ENCODE measurements around the gene CELA3A. TPM values are rescaled to one million over a fixed set of nuclear protein-coding genes. Genes with fewer than 3 reads are reported as not detected.
"Not testable (repeated sequence)": the region's sequence is repeated elsewhere in the genome, so short reads cannot be mapped to it uniquely, and the experiment has no call there.

The CELA3A gene
- total and polyA plus RNA-seq, 4 experiments from 2014 or later: not detected

GRCh38 chr1:21983539-21983938, 17.9 kb upstream of the CELA3A start:
- DNase-seq; H3K4me1 ChIP-seq (ENCODE audit: insufficient read depth, low read length); CTCF ChIA-PET (ENCODE audit: partially characterized antibody); H3K9me3 ChIP-seq (ENCODE audit: control insufficient read depth in 1 of 2, low read length in 2 of 2); H3K27me3 Mint-ChIP-seq; H3K27ac ChIP-seq (ENCODE audit: low read depth, low read length); H3K36me3 ChIP-seq (ENCODE audit: insufficient read depth, low read length); H3K27me3 ChIP-seq (ENCODE audit: insufficient read depth, low read length); H3K4me1 Mint-ChIP-seq; H3K4me3 ChIP-seq (ENCODE audit: low read length in 2 of 2); intact Hi-C loops (cut with micrococcal nuclease); H3K4me3 Mint-ChIP-seq; H3K36me3 Mint-ChIP-seq; H3K9me3 Mint-ChIP-seq; POLR2A ChIA-PET (ENCODE audit: partially characterized antibody): not testable (repeated sequence)
- H3K27ac Mint-ChIP-seq: peak overlapping the region in 1 of 7 donors; percentile 72

DNA sequence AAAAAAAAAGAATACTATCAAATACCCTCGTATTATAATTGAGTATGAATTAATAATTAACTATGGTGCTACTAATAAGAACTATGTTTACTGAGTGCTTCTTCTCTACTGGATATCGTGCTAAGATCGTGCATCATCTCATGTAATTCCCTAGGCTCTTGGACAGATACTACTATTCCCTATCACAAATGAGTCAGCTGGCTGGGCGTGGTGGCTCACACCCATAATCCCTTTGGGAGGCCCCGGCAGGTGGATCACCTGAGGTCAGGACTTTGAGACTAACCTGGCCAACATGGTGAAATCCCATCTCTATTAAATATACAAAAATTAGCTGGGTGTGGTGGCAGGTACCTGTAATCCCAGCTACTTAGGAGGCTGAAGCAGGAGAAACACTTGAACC, 15.6 kb upstream of the CELA3A start:
- H3K27me3 ChIP-seq (ENCODE audit: insufficient read depth, low read length); H3K9me3 Mint-ChIP-seq; intact Hi-C loops (cut with micrococcal nuclease); DNase-seq; H3K27me3 Mint-ChIP-seq; H3K27ac Mint-ChIP-seq; H3K27ac ChIP-seq (ENCODE audit: low read depth, low read length); H3K4me3 Mint-ChIP-seq; H3K4me1 Mint-ChIP-seq; H3K4me3 ChIP-seq (ENCODE audit: low read length in 2 of 2); H3K36me3 Mint-ChIP-seq; H3K4me1 ChIP-seq (ENCODE audit: insufficient read depth, low read length); H3K9me3 ChIP-seq (ENCODE audit: control insufficient read depth in 1 of 2, low read length in 2 of 2); H3K36me3 ChIP-seq (ENCODE audit: insufficient read depth, low read length); CTCF ChIA-PET (ENCODE audit: partially characterized antibody); POLR2A ChIA-PET (ENCODE audit: partially characterized antibody): not testable (repeated sequence)

- H3K4me1 ChIP-seq (ENCODE audit: insufficient read depth, low read length); H3K4me3 Mint-ChIP-seq; H3K36me3 Mint-ChIP-seq; DNase-seq; H3K4me1 Mint-ChIP-seq; H3K9me3 Mint-ChIP-seq; H3K9me3 ChIP-seq (ENCODE audit: control insufficient read depth in 1 of 2, low read length in 2 of 2); H3K27me3 ChIP-seq (ENCODE audit: insufficient read depth, low read length); H3K4me3 ChIP-seq (ENCODE audit: low read length in 2 of 2); intact Hi-C loops (cut with micrococcal nuclease); H3K27ac Mint-ChIP-seq; CTCF ChIA-PET (ENCODE audit: partially characterized antibody); H3K36me3 ChIP-seq (ENCODE audit: insufficient read depth, low read length); H3K27me3 Mint-ChIP-seq; POLR2A ChIA-PET (ENCODE audit: partially characterized antibody); H3K27ac ChIP-seq (ENCODE audit: low read depth, low read length): not testable (repeated sequence)
Observed at GRCh38 chr1:21986386-21986785, 15.1 kb upstream of the CELA3A start.

DNA sequence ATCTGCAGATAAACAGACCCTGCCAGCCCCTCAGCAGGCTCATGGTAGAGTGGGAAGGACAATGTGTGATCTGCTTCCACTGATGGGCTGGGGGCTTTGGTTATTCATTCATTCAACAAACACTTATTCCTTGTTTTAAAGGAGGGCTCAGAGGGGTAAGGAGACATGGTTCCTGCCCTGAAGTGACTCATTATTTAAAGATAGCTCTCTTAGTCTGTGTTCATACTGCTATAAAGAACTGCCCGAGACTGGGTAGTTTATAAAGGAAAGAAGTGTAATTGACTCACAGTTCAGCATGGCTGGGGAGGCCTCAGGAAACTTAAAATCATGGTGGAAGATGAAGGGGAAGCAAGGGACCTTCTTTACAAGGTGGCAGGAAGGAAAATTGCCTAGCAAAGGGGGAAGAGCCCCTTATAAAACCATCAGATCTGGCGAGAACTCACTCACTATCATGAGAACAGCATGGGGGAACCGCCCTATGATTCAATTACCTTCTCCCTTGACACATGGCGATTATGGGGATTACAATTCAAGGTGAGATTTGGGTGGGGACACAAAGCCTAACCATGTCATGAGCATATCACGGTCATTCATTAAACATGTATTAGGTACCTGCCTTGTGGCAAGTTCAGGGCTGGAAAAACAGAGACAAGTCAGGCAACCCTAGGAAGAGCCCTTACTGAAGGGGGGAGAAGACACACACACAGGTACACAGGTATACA, 11.6 kb upstream of the CELA3A start:
- H3K4me1 ChIP-seq (ENCODE audit: insufficient read depth, low read length); H3K9me3 ChIP-seq (ENCODE audit: control insufficient read depth in 1 of 2, low read length in 2 of 2); H3K27ac ChIP-seq (ENCODE audit: low read depth, low read length); H3K4me3 ChIP-seq (ENCODE audit: low read length in 2 of 2); H3K36me3 Mint-ChIP-seq; H3K4me1 Mint-ChIP-seq; H3K4me3 Mint-ChIP-seq; DNase-seq; H3K27me3 Mint-ChIP-seq; CTCF ChIA-PET (ENCODE audit: partially characterized antibody); H3K36me3 ChIP-seq (ENCODE audit: insufficient read depth, low read length); H3K9me3 Mint-ChIP-seq; H3K27ac Mint-ChIP-seq; POLR2A ChIA-PET (ENCODE audit: partially characterized antibody); intact Hi-C loops (cut with micrococcal nuclease); H3K27me3 ChIP-seq (ENCODE audit: insufficient read depth, low read length): not testable (repeated sequence)

GRCh38 chr1:21992186-21992585, 9.3 kb upstream of the CELA3A start:
- H3K27ac Mint-ChIP-seq; H3K36me3 ChIP-seq (ENCODE audit: insufficient read depth, low read length); DNase-seq; H3K27ac ChIP-seq (ENCODE audit: low read depth, low read length); H3K4me1 ChIP-seq (ENCODE audit: insufficient read depth, low read length); H3K4me3 Mint-ChIP-seq; H3K9me3 Mint-ChIP-seq; H3K4me3 ChIP-seq (ENCODE audit: low read length in 2 of 2); intact Hi-C loops (cut with micrococcal nuclease); H3K27me3 Mint-ChIP-seq; CTCF ChIA-PET (ENCODE audit: partially characterized antibody); H3K4me1 Mint-ChIP-seq; H3K36me3 Mint-ChIP-seq; H3K9me3 ChIP-seq (ENCODE audit: control insufficient read depth in 1 of 2, low read length in 2 of 2); H3K27me3 ChIP-seq (ENCODE audit: insufficient read depth, low read length): not testable (repeated sequence)
- POLR2A ChIA-PET (ENCODE audit: partially characterized antibody): interaction anchor here (0.9 kb wide), 1 partner anchor 27 kb away, joined by 3 read pairs; no protein-coding TSS in a partner anchor

DNA sequence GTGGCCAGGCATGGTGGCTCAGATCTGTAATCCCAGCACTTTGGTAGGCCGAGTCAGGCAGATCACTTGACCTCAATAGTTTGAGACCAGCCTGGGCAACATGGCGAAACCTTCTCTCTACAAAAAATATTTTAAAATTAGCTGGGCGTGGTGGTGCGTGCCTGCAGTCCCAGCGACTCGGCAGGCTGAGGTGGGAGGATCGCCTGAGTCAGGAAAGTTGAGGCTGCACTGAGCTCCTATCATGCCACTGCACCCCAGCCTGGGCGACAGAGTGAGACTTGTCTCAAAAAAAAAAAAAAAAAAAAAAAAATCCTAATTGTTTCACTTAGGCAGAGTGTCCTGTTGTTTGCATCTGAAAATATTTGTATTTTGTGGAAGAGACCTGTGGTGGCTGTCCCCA, 6.7 kb upstream of the CELA3A start:
- H3K4me1 Mint-ChIP-seq; H3K9me3 Mint-ChIP-seq; CTCF ChIA-PET (ENCODE audit: partially characterized antibody); H3K4me1 ChIP-seq (ENCODE audit: insufficient read depth, low read length); H3K27me3 ChIP-seq (ENCODE audit: insufficient read depth, low read length); POLR2A ChIA-PET (ENCODE audit: partially characterized antibody); DNase-seq; H3K27ac Mint-ChIP-seq; H3K36me3 ChIP-seq (ENCODE audit: insufficient read depth, low read length); H3K4me3 ChIP-seq (ENCODE audit: low read length in 2 of 2); H3K9me3 ChIP-seq (ENCODE audit: control insufficient read depth in 1 of 2, low read length in 2 of 2); intact Hi-C loops (cut with micrococcal nuclease); H3K27ac ChIP-seq (ENCODE audit: low read depth, low read length); H3K27me3 Mint-ChIP-seq; H3K36me3 Mint-ChIP-seq; H3K4me3 Mint-ChIP-seq: not testable (repeated sequence)

DNA sequence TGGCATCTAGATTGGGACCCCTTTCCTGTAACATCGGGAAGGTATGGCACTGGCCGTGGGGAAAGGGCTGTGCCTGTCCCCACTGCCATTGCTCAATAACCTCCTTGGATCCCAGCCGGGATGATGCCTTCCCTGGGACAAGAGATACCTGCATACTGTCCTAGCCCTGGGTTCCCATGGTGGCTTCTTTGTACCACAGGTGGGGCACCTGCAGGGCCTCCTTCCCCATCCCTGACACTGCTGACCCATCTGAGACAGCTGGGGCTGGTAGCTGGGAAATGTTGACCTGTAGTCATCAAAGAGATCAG, 4.8 kb upstream of the CELA3A start:
- H3K4me1 ChIP-seq (ENCODE audit: insufficient read depth, low read length); CTCF ChIA-PET (ENCODE audit: partially characterized antibody); POLR2A ChIA-PET (ENCODE audit: partially characterized antibody); H3K4me1 Mint-ChIP-seq; H3K27me3 ChIP-seq (ENCODE audit: insufficient read depth, low read length); H3K27ac Mint-ChIP-seq; DNase-seq; H3K27me3 Mint-ChIP-seq; H3K36me3 Mint-ChIP-seq; intact Hi-C loops (cut with micrococcal nuclease); H3K36me3 ChIP-seq (ENCODE audit: insufficient read depth, low read length); H3K27ac ChIP-seq (ENCODE audit: low read depth, low read length); H3K9me3 ChIP-seq (ENCODE audit: control insufficient read depth in 1 of 2, low read length in 2 of 2); H3K4me3 Mint-ChIP-seq; H3K9me3 Mint-ChIP-seq; H3K4me3 ChIP-seq (ENCODE audit: low read length in 2 of 2): not testable (repeated sequence)

- H3K36me3 Mint-ChIP-seq; H3K9me3 Mint-ChIP-seq; H3K27me3 ChIP-seq (ENCODE audit: insufficient read depth, low read length); CTCF ChIA-PET (ENCODE audit: partially characterized antibody); H3K4me3 Mint-ChIP-seq; H3K4me1 ChIP-seq (ENCODE audit: insufficient read depth, low read length); H3K9me3 ChIP-seq (ENCODE audit: control insufficient read depth in 1 of 2, low read length in 2 of 2); H3K27me3 Mint-ChIP-seq; H3K27ac ChIP-seq (ENCODE audit: low read depth, low read length); H3K27ac Mint-ChIP-seq; H3K36me3 ChIP-seq (ENCODE audit: insufficient read depth, low read length); intact Hi-C loops (cut with micrococcal nuclease); DNase-seq; H3K4me3 ChIP-seq (ENCODE audit: low read length in 2 of 2); H3K4me1 Mint-ChIP-seq: not testable (repeated sequence)
- POLR2A ChIA-PET (ENCODE audit: partially characterized antibody): interaction anchor here (0.6 kb wide), 1 partner anchor 111 kb away, joined by 3 read pairs; no protein-coding TSS in a partner anchor
Observed at GRCh38 chr1:21997891-21998623, 3.4 kb upstream of the CELA3A start.

All from CD4-positive, alpha-beta memory T cell (primary cell).